ENCODE results near the gene PTPRD.

The PTPRD gene

DNA sequence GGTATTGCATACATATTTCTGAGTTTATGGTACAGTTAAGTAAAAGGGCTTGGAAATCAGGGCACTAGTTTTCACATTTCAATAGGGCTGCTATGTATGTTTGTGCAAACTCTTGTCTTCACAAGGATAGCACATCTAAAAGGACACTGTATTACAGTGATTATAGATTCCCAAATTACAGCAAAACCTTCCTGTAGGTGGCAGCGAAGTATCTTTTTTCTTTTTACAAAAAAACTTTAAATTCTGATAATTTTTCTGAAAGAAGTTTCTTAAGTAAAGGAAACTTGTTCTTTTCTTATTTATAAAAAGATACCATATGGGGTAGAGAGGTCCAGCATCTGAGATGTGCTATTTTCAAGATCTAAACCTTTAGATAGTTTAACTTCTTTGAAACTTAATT, 337.8 kb downstream of the PTPRD start:
- H3K4me3 ChIP-seq = no peak overlapping the region
- H3K27ac ChIP-seq = no peak overlapping the region

- Histone ChIP-seq H3K27ac (no peak overlapping the region), H3K4me3 (no peak overlapping the region)
Observed at GRCh38 chr9:10274175-10274574, 338.6 kb downstream of the PTPRD start.

DNA sequence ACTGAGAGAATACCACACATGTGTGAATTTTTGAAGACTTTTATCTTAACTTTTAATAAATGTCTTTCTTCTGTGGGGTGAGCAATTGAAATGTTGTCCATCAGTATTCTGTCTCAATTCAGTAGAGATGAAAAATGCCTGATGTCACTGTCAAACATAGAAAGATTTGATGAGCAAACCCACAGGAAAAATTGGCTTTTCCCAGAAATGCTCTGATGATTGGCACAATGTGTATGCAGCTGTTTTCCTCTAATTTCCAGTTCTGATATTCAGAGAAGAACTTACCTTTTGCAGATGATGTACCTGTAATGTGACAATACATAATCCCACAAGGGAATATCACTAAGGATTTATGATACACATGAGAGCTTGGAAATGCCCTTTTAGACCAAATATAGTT, 340.0 kb downstream of the PTPRD start:
- Histone ChIP-seq H3K4me3 (no peak overlapping the region), H3K27ac (no peak overlapping the region)

DNA sequence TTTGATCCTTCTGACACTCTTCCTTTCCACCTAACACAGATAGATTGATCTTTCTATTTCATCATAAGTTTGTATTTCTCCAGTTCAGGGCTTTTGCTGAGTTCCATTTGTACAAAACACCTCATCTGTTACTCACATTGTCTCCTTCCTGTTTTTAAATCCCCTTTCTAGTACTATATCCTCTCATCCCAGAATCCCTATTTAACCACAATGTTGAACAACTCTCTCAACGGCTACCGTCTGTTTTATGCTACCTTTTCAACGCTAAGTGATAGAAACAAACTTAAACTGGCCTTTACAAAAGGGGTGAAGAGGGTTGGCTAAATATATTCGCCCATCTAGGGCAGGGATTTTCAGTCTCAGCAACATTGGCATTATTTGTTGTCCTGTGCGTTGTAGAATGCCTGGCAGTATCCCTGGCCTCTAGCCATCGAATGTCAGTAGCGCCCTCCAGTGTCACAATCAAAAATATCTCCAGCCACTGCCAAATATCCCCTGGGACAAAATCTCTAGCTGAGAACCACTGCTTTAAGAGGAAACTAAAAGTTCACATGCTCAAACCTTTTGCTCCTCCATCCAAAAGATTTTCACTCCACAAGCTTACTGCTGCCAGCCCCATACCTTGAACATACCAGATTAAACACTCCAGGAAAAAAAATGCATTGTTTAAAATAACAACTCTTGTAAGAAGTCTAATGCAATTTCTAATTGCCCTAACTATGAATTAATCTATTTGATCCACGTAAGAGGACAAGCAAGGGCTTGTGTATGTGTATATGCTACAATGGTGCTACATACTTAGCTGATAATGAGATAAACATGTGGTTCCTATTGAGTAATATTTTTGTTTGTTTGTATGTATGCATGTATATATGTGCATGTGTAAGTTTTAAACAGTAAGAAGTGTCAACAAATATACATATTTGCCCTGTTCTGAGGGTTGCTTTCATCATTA, 344.0 kb downstream of the PTPRD start:
- no peak overlapping the region for H3K4me3 ChIP-seq
- no peak overlapping the region for H3K27ac ChIP-seq

- Histone ChIP-seq H3K27ac (peak overlapping the region in 1 of 21 experiments; percentile 50), H3K4me3 (no peak overlapping the region)
Observed at GRCh38 chr9:10265153-10265631, 347.6 kb downstream of the PTPRD start.

DNA sequence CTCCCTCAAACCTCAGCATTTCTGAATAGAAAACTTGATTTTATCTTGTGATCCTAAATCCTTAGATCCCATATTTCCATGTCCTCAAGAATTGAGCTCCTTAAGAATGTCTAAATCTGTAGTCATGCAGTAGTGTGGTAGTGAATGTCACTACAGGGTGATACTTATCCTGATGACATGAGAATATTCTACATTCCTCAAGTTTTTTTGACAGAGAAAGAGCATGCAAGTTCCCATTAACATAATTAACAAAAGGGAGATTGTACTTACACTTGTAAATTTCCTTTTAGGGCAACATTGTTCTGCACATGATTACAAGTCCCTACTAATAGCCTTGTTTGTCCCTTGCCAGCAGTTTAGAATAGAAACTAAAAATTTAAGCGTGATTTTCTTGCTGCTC, 352.3 kb downstream of the PTPRD start:
- H3K4me3 ChIP-seq = no peak overlapping the region
- H3K27ac ChIP-seq = no peak overlapping the region

DNA sequence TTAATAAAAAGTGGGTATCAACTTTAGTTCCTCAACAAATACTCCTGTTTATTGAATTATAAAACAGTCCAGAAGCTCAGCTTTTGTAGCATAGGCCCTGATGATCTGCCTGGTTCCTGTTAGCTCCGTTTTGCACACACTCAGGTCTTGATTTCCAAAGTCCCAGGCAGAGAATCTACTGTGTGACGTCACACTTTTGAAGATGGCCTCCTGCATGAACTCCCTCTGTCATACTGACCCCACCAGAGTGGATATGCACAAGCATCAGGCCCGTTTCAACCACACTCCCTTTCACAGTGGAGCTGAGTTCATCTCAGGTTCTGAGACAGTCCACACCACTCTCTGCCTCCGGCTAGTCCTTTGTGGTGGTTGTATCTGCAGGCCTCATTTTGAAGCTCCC, 353.1 kb downstream of the PTPRD start:
- no peak overlapping the region for H3K27ac ChIP-seq
- no peak overlapping the region for H3K4me3 ChIP-seq

GRCh38 chr9:10255758-10256157, 357.0 kb downstream of the PTPRD start:
- no peak overlapping the region for H3K4me3 ChIP-seq
- no peak overlapping the region for H3K27ac ChIP-seq

DNA sequence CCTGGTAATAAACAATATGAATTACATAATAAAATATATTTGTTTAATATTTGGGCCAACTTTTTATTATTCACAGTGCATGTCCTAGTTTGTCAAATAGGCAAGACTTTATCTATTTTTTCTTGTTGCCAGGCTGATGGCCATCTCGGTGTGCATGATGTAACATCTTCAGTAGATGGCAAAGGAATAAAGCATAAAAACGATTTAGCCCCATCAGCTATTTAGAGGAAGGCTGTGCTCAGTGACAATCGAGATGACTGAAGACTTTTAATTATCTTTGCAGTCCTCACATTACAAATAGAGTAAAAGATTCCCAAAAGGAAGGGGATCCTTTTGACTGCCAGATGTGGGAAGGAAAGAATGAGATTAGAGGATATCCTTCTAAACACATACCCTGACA, 358.5 kb downstream of the PTPRD start:
- Histone ChIP-seq H3K4me3 (no peak overlapping the region), H3K27ac (no peak overlapping the region)

DNA sequence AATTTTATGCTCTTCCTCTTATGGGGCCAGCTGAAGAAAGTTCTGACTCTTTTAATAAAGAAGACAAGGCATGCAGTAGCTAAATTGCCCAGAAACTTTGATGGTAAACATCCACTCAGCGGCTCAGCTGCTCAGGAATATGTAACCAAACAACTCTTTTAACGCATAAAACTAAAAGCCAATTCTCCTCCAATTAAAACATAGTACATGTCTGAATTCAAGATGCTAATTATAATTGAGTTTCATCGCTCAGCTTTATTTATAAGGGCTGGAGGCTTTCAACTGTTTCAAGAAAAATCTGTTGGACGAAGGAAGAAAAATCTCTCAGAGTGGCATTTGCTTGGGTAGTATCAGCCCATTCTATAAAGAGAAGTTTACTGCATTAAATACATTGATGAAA, 359.5 kb downstream of the PTPRD start:
- H3K4me3 ChIP-seq = no peak overlapping the region
- H3K27ac ChIP-seq = no peak overlapping the region

- H3K27ac ChIP-seq = no peak overlapping the region
Observed at GRCh38 chr9:10252174-10252573, 360.6 kb downstream of the PTPRD start.

GRCh38 chr9:10251490-10251889, 361.3 kb downstream of the PTPRD start:
- H3K27ac ChIP-seq = no peak overlapping the region
- no peak overlapping the region for H3K4me3 ChIP-seq

More at GRCh38 chr9:10252174-10252573, 360.6 kb downstream of the PTPRD start:
- no peak overlapping the region for H3K4me3 ChIP-seq

DNA sequence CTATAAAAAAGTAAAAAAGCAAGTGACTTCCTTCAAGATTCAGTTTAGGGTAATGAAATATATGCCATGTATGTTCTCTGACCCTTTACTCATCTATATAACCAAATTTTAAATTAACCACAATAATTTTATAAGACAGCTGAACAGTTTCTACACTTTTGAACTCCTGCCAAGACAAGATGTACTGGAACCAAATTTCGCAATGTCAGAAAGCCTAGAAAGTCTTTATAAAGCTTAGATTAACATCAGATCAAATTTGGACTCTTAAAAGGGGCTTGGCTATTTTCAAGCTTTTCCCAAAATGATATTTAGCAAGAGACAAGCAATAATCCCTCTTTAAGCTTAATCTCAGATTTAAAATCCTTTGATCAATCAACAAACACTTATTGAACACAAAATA, 362.6 kb downstream of the PTPRD start:
- Histone ChIP-seq H3K27ac (no peak overlapping the region), H3K4me3 (no peak overlapping the region)

DNA sequence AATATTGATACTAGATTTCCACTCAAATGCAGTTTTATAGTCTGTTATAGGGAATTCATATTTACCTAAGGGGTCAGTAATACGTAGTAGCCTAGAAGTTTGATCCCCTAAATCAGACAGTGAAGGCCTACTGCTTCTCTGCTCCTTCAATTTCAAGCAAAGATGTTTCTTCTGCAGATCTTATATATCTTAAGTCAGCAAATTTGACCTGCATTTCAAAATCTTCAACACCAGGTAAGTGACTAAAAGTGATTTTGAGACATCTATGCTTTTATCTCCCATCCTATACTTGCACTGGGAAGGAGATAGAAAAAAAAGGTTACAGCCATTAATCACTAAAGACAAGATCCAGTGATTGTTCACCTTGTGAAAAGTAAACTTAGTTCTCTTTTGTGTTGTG, 363.9 kb downstream of the PTPRD start:
- Histone ChIP-seq H3K27ac (no peak overlapping the region), H3K4me3 (no peak overlapping the region)

GRCh38 chr9:10242255-10242654, 370.5 kb downstream of the PTPRD start:
- Histone ChIP-seq H3K4me3 (no peak overlapping the region), H3K27ac (no peak overlapping the region)

GRCh38 chr9:10238087-10238486, 374.7 kb downstream of the PTPRD start:
- H3K27ac ChIP-seq = no peak overlapping the region

DNA sequence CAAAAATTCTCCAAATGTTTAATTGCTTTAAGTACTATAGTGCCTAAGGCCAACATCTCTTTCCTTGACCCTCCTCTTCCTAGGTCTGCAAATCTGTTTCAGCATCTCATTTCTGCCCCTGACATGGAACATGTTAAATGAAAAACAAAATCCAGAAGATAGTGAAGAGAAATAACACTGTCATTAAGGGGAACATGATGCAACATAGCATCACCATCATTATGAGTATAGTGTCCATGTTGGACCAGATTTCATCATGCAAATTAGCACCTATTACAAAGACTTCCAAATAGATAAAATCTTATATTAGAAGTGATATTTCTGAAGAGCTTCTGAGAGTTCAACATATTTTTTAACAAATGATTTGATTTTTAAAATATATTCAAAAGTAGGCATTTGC, 375.2 kb downstream of the PTPRD start:
- H3K27ac ChIP-seq = no peak overlapping the region

More at GRCh38 chr9:10238087-10238486, 374.7 kb downstream of the PTPRD start:
- no peak overlapping the region for H3K4me3 ChIP-seq

GRCh38 chr9:10236161-10236560, 376.6 kb downstream of the PTPRD start:
- Histone ChIP-seq H3K4me3 (no peak overlapping the region), H3K27ac (no peak overlapping the region)

More for the DNA sequence above, 375.2 kb downstream of the PTPRD start:
- H3K4me3 ChIP-seq = no peak overlapping the region

DNA sequence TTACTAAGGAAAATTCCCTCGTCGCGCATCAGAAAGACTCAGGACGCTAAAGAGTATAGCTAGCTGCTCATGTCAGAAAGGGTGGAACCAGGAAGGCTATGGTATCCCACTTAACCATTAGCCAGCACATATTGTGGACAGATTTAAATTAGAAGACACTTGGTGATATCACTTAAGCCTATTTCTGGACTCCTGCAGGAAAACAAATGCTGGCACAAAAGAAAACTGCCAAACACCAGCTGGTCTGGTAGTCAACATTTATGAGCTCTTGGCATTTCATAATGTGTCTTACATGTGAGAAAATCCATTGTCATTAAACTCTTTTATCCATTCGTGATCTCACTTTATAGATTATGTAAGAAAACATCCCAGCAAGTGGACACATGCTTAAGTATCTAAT, 377.4 kb downstream of the PTPRD start:
- Histone ChIP-seq H3K27ac (no peak overlapping the region), H3K4me3 (no peak overlapping the region)

GRCh38 chr9:10232352-10232930, 380.4 kb downstream of the PTPRD start:
- no peak overlapping the region for H3K4me3 ChIP-seq
- H3K27ac ChIP-seq = no peak overlapping the region

GRCh38 chr9:10230512-10230911, 382.3 kb downstream of the PTPRD start:
- Histone ChIP-seq H3K4me3 (no peak overlapping the region), H3K27ac (no peak overlapping the region)

All from skin epidermis (tissue), 12 donors.